Hindlimb muscle (tissue), 1 donor: ENCODE data around the gene MARCHF10. TPM values are rescaled to one million over a fixed set of nuclear protein-coding genes. Genes with fewer than 3 reads are reported as not detected.

ENCODE experiments used
- DNase-seq: peaks from one replicate; pipeline ENCODE4 v3.0.0-alpha.2; 2013
- polyA plus RNA-seq: library from polyadenylated mRNA; unstranded; fragments of 120-200 nt; gene quantifications from one replicate; pipeline ENCODE4 v1.2.1, GENCODE V29; 2013; ENCODE audit not compliant: insufficient read length

Gene MARCHF10
- polyA plus RNA-seq, 1 donor = 0.58 TPM

DNA sequence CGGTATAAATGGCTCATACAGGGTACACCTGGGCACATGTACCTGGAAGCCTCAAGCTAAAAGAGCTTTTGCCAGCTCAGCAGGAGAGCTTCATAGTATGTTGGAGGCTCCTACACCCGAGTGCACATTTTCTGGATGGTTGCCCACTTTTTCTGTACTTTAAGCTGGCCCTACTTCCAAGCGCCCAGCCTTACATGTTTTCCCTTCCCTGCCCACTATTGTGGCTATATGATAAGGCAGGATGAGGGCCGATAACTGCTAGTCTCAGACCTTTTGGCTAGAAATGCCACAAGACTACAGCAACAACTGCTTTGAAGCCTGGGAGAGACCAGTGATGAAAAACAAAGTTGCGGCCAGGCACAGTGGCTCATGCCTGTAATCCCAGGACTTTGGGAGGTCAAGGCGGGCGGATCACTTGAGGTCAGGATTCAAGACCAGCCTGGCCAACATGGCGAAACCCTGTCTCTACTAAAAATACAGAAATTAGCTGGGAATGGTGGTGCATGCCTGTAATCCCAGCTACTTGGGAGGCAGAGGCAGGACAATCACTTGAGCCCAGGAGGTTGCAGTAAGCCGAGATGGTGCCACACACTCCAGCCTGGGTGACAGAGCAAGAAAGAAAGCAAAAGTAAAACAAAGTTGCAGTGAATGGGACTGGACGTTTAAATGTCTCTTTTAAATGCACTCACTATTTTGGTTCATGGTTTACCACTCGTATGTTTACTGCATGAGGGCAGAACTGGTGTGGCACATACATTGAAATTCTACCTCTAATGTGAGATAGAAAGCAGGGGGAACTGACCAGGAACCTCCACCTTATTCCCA is 14.2 kb upstream of the MARCHF10 start:
- DNase-seq = no peak

- no peak for DNase-seq
These were observed 13.3 kb upstream of the MARCHF10 start for GRCh38 chr17:62821189-62822079.

DNA sequence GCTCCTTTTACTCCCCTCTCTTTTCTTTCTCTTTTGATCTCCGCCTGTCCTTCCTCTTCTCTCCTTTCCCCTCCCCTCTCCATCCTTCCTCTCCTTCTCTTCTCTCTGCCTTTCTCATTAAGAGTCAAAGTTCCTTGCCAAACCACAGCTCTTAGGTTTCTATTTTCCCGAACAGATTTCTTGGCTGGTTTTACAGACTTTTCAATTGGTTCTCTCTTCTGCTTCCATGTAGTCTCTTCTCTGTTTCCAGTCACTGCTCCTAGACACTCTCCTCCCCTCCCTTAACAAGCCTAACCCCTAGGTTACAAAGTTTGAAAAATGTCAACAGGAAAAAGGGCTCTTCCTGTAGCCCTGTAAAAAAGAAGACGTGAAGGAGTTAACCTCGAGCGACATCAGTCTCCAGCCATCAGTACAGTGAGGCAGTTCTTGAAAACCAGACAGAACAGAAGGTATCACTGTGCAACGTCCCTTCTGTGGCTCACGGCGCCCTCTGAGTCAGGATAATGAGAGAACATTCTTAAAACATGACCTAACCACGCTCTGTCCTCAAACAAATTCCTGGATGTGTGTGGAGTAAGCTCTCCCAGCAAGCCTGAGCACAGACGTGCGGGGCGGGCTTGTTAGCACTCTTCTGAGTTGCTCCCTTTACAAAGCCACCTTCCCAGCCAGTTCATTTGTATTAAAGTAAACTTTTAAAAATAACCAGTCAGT is 11.6 kb upstream of the MARCHF10 start:
- peak; percentile 80 for DNase-seq

- no peak for DNase-seq
These were observed 10.4 kb upstream of the MARCHF10 start for GRCh38 chr17:62818526-62818925.

- DNase-seq = no peak
These were observed 8.2 kb upstream of the MARCHF10 start for GRCh38 chr17:62816282-62816839.

- DNase-seq = no peak
These were observed 1.5 kb upstream of the MARCHF10 start for GRCh38 chr17:62809656-62810055.

DNA sequence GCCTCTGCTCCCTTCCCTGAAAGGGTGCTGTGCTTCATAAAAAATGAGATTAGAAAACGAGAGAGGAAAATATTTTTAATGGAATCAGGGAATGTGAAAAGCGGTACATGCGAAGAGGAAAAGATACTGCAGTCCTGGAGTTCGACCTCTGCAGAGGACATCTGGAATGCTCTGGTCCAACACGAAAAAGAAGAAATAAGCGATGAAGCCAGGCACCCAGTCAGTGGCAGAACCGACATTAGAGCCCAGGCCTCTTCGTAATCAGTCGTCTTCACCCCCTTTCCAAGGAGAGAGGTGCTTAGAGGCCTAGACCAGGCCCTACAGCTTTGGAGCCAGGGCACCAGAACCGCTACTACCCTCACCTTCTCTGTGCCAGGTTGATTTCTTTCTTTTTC is 459 bp upstream of the MARCHF10 start:
- DNase-seq = no peak

DNA sequence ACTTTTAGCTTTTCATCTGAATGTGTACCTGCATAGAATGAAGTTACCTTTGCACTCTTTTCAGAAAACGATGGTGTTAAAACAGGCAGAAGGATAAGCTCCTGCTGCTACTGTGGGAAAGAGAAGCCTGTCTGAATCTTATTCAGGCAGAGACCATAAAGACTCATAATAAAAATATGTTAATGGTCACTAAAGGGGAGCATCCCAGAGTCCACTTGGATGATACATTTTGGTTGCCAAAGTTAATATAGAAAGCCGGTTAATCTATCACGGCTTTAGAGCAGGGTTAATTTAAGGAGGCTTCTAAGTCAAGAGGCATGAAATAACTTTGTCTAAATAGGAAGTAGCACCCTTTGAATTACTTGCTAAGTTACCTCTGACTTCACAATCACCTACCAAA is 2.9 kb downstream of the MARCHF10 start:
- no peak for DNase-seq

DNA sequence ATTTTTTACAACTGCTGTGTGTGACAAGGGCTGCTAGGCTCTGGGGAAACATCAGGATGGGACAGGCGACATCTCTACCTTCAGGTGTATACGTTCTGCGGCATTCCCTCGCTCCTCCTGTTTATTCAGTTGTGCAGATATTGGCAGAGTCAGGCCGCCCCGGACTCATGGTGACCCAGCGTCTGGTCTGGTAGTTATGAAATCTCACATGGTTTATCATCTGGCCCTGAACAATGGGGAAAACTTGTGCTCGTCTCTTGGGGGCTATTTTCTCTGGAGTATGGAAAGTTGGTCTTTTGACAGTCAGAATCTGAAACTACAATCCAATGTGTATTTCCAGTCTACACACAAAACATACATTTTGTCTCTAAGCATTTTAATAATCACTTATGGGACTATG is 3.3 kb downstream of the MARCHF10 start:
- no peak for DNase-seq

GRCh38 chr17:62804025-62804424 is 4.1 kb downstream of the MARCHF10 start:
- no peak for DNase-seq

- no peak for DNase-seq
These were observed 5.4 kb downstream of the MARCHF10 start for GRCh38 chr17:62802561-62803205.

DNA sequence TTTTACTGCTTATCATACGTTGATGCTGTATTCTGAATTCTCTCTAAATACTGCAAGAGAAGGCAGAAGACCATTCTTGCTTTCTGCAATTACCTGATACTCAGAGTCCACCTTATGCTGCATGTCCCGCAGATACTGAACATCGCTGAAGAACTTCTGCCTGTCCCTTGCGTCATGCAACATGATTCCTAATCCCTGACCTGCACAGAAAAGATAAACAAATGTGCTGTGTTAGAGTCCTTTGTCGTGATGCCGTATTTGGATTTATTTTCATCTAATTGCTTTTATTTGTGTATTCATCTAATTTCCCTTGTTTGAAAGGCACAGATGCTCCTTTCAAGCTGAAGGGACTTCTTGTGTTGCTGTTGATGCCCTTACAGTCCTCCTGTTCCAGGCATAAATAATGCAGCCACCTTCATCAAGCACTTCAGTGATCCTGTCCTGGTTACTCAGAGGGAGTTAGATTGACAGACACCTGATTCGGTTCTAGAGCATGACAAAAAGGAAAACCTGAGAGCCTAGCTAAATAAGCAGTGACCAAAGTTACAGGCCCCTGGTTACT is 6.5 kb downstream of the MARCHF10 start:
- DNase-seq = no peak

DNA sequence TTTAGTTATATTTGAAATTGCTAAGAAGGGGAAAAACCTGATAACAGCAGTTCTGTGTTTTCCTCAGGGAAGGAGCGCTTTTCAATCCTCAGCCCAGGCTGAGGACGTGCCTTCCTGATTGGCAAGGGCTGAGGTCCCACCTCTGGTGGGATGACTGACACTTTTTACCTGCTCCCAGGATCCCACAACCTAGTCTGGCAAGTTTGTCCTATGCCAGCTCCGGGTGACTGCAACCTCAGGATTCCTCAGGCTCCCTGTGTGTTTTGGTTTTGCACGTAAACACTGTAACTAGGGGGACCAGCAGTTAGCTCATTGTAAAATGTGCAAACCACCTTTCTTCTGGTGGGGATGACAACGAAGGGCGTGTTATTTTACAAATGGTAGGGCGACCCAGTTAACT is 7.5 kb downstream of the MARCHF10 start:
- DNase-seq = no peak

DNA sequence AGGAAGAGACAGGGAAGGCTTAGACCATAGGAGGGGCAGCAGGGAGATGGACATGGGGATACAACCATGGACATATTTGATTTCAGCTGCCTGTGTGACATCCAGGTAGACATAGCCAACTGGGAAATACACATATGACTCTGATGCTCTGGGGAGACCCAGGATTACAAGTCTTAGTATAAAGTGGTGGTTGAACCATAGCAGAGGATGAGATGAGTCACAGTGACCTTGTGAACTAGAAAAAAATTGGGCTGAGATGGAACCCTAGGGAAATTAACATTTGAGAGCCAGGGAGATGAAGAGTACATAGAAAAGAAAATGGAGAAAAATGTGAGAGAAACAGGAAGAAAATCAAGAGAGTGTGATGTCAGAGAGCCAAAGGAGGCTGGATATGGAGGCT is 10.2 kb downstream of the MARCHF10 start:
- DNase-seq = no peak

- DNase-seq = no peak
These were observed 11.8 kb downstream of the MARCHF10 start for GRCh38 chr17:62796291-62796690.

GRCh38 chr17:62794666-62794971 is 13.5 kb downstream of the MARCHF10 start:
- no peak for DNase-seq

- DNase-seq = no peak
These were observed 14.0 kb downstream of the MARCHF10 start for GRCh38 chr17:62793919-62794665.

- no peak for DNase-seq
These were observed 15.7 kb downstream of the MARCHF10 start for GRCh38 chr17:62792447-62792800.

- DNase-seq = no peak
These were observed 16.2 kb downstream of the MARCHF10 start for GRCh38 chr17:62791767-62792446.

DNA sequence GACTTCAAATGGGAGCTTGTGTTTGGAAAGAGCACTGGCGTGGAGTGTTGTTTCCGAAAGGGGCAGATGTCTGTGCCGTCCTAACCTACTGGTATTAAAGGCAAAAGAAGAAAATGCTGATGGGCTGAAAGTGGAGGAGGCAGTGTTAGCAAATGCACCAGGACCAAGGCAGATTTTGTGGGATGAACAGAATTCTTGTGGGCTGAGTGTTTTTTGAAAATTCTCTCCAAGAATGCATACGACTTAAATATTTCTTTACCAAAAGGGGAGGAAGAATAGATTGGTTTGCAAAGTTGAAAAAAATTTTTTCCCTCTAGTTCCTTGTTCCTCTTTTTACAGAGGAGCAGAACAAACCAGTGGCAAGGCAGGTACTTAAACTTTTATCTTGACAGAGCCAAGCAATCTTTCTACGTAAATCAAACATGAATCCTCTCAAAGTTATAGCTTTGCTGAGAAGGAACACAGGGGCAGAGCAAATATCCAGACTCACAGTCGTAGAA is 16.8 kb downstream of the MARCHF10 start:
- no peak for DNase-seq

DNA sequence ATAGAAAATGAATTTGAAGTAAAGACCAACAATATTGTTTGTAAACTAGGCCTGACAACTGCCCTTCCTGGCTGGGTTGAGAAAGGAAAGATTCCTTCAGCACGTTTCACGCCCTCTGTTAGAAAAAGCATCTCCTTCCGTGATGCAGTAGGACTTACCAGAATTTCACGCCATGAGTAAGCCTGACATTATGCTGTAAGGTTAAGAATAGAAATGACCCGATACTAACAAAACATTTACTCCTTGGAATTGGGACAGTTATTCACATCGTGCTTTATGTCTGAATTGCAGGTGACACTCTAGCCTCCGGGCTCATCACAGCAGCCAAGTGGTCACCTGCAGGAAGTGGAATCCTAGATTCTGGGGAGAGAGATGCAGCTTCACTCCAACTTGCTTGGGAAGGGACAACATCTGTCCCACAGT is 17.5 kb downstream of the MARCHF10 start:
- no peak for DNase-seq
